ENCODE measurements around the gene GNA15. TPM values are rescaled to one million over a fixed set of nuclear protein-coding genes. Genes with fewer than 3 reads are reported as not detected.

Gene GNA15
- total and polyA plus RNA-seq, 2 of the 8 experiments (the other 6 are each of a cell fraction or from before 2014, with no cell fraction given) = 0.26 to 0.45 TPM

DNA sequence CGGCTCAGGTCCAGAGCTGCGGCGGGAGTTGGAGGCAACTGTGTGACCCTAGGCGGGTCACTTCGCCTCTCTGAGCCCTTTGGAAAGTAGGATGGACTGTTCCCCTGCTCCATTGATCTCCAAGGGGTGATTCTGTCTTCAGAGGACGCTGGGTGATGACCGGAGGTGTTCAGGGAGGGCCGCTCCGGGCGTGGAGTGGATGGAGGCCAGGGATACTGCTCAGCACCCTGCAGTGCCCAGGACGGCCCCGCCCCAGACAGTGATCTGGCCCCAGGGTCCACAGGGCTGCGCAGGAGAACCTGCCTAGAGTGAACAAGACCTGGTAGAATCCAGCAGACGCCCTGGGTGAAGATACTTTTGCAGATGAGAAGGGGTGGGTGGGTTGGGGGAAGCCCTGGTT, 56.9 kb downstream of the GNA15 start (continued):
- TF ChIP-seq TBP (IDR thresholded peaks at IDR 0.05; ENCODE audit: low read depth, low read length) = no peak
- TF ChIP-seq NRF1 (IDR thresholded peaks at IDR 0.05; ENCODE audit: low read depth, low read length) = no peak
- TF ChIP-seq PHF8 (conservative IDR thresholded peaks at IDR 0.05; ENCODE audit: low read depth, low read length) = no peak
- TF ChIP-seq BRCA1 (IDR thresholded peaks at IDR 0.05; ENCODE audit: low read depth, low read length) = no peak
- TF ChIP-seq POU5F1 (IDR thresholded peaks at IDR 0.05; ENCODE audit: low read depth, low read length) = no peak
- no peak for TF ChIP-seq SIN3A (conservative IDR thresholded peaks at IDR 0.05 in 1 of 2, IDR thresholded peaks at IDR 0.05 in 1 of 2; ENCODE audit: low read depth in 1 of 2, low read length in 2 of 2)
- no peak for TF ChIP-seq ZNF274 (IDR thresholded peaks at IDR 0.05; ENCODE audit: borderline replicate concordance, extremely low read depth, low read length)
